Measurements from ENCODE around the gene NPY5R.
A peak's percentile ranks its signal among the peaks of the same experiment; 100 is the strongest.

NPY5R gene

DNA sequence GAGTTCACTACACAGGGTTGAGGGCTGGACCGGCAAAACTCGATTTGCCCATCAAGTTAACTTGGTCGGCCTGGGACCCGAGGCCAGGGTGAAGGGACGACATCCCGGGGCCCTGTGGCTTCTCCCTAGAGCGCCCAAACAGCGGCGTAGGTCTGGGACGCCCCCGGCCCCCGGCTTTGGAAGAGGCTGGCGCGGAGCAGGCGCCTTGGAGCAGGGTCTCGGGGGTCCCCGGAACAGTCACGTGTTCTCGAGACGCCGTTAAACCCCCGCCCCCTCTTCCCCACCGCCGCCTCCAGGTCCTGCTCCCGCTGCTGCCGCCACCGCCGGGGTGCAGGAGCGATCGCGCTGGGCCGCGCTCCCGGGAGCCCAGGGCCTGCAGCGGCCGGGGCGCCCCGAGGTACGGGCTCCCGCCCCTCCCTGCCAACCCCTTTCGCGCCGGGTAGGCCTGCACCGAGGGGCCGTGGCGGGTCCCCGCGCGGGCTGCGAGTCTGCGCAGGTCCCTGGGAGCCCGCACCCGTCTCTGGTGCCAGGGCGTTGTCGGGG lies at the start of gene NPY5R:
Gene NPY5R, plus strand, starts transcription at position 289 of the 543 bp plus-strand sequence. CDS start 6,382 bp downstream, outside the sequence.
- no peak within 1 kb of the TSS for H3K27ac Mint-ChIP-seq
- H3K27me3 Mint-ChIP-seq, result peaks cover 49% of the 10 kb centered on the region
- no peaks in the 10 kb centered on the region for H3K9me3 Mint-ChIP-seq
- H3K36me3 Mint-ChIP-seq (ENCODE audit: low read depth), result no peaks in the 10 kb centered on the region
- no peak within 1 kb of the TSS for H3K4me3 Mint-ChIP-seq
- DNase-seq, result no peak
- H3K4me1 Mint-ChIP-seq (ENCODE audit: low read depth), result no peaks in the 10 kb centered on the region

DNA sequence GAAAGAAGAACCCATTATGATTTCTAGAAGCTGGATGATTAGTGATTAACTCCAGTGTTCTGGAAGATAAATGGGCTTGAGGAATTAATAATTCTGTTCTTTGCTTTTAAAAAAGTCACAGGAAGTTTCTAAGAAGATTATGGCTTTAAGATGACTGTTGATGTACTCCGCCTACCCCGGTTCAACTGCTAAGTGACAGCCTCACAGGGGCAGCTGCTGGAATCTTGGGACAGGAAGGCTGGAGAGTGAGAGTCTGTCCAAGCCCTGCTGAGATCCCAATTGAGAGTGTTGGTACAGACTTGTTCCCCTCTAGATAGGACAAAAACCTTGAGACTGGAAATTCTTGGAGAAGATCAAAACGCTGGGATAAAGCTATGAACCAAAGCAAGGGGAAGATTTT lies 48.6 kb upstream of the NPY5R start:
- Mint-ChIP-seq H3K27me3 (peaks cover 4% of the 10 kb centered on the region), H3K27ac (no peak overlapping the region), H3K4me3 (no peak overlapping the region), H3K36me3 (ENCODE audit: low read depth) (no peaks in the 10 kb centered on the region), H3K4me1 (ENCODE audit: low read depth) (no peaks in the 10 kb centered on the region), H3K9me3 (no peaks in the 10 kb centered on the region)
- DNase-seq, result no peak

DNA sequence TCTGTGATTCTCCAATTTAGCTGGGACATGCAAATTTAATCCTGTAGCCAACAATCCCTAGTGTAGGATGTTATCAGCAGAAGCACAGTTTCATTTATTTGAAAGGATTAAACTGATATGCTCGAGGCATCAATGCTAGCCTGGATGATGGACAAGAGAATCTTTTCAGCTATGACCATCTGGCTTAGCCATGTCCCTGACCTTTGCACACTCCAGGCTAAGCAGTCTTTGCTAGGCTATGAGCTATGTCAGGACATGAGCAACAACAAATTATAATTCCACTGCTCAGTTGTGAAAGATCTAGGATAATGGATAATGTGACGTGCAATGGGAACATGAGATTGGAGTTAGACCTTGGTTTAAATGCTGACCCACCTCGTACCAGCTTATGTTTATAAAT lies 43.2 kb upstream of the NPY5R start:
- Mint-ChIP-seq H3K4me3 (no peak overlapping the region), H3K4me1 (ENCODE audit: low read depth) (no peaks in the 10 kb centered on the region), H3K27ac (no peak overlapping the region), H3K27me3 (no peaks in the 10 kb centered on the region), H3K9me3 (no peaks in the 10 kb centered on the region), H3K36me3 (ENCODE audit: low read depth) (no peaks in the 10 kb centered on the region)
- no peak for DNase-seq

DNA sequence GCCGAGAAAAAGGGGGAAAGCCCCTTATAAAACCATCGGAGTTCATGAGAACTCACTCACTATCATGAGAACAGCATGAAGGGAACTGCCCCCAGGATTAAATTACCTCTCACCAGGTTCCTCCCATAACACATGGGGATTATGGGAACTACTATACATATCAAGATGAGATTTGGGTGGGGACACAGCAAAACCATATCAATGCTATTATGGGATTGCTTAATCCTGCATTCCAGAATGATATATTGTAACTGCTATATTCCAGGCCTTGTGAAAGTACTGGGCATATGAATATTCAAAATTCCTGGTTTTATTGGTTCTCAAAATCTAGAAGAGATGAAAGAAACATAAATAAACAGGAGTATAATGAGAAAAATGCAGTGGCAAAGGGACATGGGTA lies 40.6 kb upstream of the NPY5R start:
- H3K36me3 Mint-ChIP-seq (ENCODE audit: low read depth), result no peaks in the 10 kb centered on the region
- DNase-seq, result no peak
- no peak overlapping the region for H3K4me3 Mint-ChIP-seq
- no peak overlapping the region for H3K27ac Mint-ChIP-seq
- no peaks in the 10 kb centered on the region for H3K4me1 Mint-ChIP-seq (ENCODE audit: low read depth)
- no peaks in the 10 kb centered on the region for H3K27me3 Mint-ChIP-seq
- no peaks in the 10 kb centered on the region for H3K9me3 Mint-ChIP-seq

DNA sequence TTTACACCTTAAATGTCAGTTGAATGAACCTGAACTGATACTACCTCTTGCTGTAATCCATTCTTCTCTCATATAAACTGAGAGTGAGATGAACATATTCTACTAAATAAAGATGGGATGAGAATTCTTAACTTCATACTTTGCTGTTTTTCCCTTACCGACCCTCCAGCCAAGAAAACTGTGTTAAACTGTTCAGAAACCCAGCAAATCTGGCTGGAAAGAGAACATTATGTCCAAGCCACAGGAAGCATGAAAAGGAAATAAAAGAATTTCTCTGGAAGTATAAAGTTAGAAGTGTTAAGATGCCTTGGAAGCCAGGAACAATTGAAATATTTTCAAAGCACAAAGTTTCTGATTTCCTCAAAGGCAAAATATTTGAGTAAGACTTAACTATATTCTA lies 34.2 kb upstream of the NPY5R start:
- H3K36me3 Mint-ChIP-seq (ENCODE audit: low read depth), result no peaks in the 10 kb centered on the region
- no peak overlapping the region for H3K27ac Mint-ChIP-seq
- H3K9me3 Mint-ChIP-seq, result peaks cover 3% of the 10 kb centered on the region
- peaks cover 6% of the 10 kb centered on the region for H3K27me3 Mint-ChIP-seq
- no peak for DNase-seq
- H3K4me3 Mint-ChIP-seq, result no peak overlapping the region
- no peaks in the 10 kb centered on the region for H3K4me1 Mint-ChIP-seq (ENCODE audit: low read depth)

DNA sequence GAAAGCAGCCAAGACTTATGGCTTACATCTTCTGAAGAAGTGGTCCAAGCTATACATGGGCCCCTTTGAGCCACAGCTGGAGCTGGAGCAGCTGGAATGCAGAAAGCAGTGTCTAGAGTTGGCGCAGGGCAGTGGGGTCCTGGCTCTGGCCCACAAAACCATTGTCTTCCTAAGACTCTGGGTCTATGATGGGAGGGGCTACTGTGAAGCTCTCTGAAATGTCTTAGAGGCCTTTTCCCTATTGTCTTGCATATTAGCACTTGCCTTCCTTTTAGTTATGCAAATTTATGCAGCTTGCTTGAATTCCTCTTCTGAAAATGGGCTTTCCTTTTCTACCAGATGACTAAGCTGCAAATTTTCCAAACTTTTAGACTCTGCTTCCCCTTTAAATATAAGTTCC lies 26.6 kb upstream of the NPY5R start:
- peaks cover 30% of the 10 kb centered on the region for H3K9me3 Mint-ChIP-seq
- H3K4me3 Mint-ChIP-seq, result no peak overlapping the region

DNA sequence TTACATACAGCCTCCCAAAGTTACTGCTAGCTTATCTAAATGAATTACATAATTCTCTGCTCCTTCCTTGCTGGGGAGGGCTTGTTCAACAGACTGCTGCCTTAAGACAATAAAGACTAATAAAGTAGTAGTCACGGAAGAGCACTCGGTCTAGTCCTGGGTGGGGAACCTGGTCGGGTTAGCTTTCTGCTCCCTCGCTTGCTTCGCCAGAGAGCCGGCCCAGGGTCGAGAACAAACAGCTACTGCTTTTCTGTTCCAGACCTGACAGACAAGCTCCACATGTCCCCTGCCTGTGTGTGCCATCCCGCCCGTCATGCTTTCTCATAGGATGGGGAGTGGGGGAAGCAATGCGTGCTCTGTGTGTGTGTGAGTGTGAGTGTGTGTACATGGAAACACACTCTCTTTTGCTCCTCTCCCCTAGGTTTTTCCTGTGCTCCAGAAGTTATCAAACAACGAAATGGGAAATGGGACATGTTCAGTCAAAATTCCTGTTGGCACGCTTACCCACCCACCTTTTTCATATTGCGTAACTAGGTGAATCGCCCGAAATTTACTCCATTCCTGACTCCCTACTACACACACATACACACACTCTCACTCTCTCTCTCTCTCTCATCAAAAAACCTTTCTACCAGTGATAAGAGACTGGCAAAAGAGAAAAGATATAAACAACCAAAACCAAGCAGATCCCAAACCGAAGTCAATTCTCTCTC lies 12.6 kb upstream of the NPY5R start:
- H3K27me3 Mint-ChIP-seq, result peaks cover 58% of the 10 kb centered on the region
- no peak for DNase-seq
- H3K4me1 Mint-ChIP-seq (ENCODE audit: low read depth), result peaks cover 16% of the 10 kb centered on the region
- no peaks in the 10 kb centered on the region for H3K9me3 Mint-ChIP-seq
- H3K27ac Mint-ChIP-seq, result no peak overlapping the region
- no peak overlapping the region for H3K4me3 Mint-ChIP-seq
- H3K36me3 Mint-ChIP-seq (ENCODE audit: low read depth), result no peaks in the 10 kb centered on the region

More for the DNA sequence above, 26.6 kb upstream of the NPY5R start:
- no peak for DNase-seq
- Mint-ChIP-seq H3K27ac (no peak overlapping the region), H3K27me3 (peaks cover 15% of the 10 kb centered on the region), H3K36me3 (ENCODE audit: low read depth) (no peaks in the 10 kb centered on the region), H3K4me1 (ENCODE audit: low read depth) (no peaks in the 10 kb centered on the region)

DNA sequence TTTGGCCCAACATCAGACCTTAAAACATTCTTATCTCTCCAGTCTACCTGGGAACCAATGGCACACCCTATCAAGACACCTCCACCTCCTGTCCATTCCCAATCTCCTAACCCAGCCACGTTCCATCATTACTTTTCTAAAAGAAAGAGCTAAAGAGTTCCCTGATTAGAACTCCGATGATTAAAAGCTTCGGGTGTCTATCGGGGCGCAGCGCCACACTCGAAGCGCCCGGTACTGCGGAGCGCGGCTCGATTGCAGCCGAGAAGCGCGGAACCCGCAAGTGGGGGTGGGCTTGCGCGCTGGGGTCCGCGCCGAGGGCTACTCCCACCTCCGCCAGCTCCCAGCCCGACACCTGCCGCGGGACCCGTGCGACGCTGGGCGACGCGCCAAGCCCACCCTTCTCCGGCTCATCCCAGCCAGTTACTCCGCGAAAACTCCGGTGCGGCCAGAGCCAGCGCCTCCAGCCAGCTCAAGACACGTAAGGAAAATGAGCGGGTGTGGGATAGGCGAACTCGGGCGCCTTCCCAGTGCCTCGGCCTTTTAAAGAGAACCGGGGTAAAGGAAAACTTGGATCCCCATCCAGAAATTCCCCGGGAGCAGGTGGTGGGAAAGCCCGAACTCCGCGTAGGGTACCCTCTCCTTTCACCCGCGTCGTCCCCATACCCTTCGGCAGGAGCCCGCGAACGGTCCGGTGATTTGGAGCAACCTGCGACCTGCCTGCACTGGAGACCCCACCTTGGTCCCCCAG lies 11.9 kb upstream of the NPY5R start:
- no peak for DNase-seq
- H3K4me3 Mint-ChIP-seq, result peak overlapping the region; percentile 67
- no peaks in the 10 kb centered on the region for H3K9me3 Mint-ChIP-seq
- no peak overlapping the region for H3K27ac Mint-ChIP-seq
- no peaks in the 10 kb centered on the region for H3K36me3 Mint-ChIP-seq (ENCODE audit: low read depth)
- H3K4me1 Mint-ChIP-seq (ENCODE audit: low read depth), result peaks cover 16% of the 10 kb centered on the region
- peaks cover 58% of the 10 kb centered on the region for H3K27me3 Mint-ChIP-seq

DNA sequence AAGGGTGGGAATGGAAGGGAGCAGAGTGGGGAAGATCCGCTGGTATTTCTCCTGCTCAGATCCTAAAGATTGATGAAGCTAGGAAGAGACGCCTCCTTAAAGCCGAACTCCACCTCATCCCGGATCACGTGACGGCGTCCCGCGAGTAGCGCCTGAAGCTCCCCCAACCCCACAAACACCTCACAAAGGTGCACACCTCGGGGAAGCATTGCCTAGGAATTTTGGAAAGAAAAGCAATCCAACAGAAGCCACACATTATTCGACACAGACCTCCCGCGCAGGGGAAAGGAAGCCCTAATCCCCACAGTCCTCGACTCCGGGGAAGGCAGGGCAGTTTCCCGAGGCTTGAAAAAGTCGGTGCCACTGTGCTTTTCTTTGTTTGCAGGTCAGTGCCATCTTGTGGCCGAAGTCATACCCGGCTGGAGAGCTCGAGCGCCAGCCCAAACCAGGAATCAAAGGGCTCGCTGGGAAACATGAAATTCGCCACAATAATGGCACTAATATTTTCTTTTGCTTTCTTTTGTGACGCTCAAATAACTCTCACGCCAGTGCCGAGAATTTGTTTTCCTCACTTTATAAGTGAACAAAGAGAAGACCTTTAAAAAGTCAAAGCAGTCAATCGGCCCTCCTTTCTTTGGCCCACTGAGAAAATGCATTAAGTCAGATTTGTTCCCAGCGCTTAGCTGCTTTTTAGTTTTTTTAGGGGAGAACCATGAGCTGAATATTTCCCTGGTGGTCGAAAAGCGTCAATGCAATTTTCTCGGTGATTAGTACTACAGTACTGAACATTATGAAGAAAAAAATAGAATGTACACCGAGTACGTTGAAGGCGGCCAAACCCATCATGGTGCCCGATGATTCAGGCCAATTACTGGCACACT lies 10.9 kb upstream of the NPY5R start, which contains the start of gene NPY1R:
Gene NPY1R, minus strand, starts transcription at position 71 of the 881 bp plus-strand sequence. CDS start 6,042 bp downstream, outside the sequence.
- Mint-ChIP-seq H3K36me3 (ENCODE audit: low read depth) (no peaks in the 10 kb centered on the region), H3K4me1 (ENCODE audit: low read depth) (peaks cover 16% of the 10 kb centered on the region), H3K4me3 (peak within 1 kb of the TSS; percentile 67), H3K27ac (no peak within 1 kb of the TSS), H3K27me3 (peaks cover 64% of the 10 kb centered on the region), H3K9me3 (no peaks in the 10 kb centered on the region)
- DNase-seq, result peak; percentile 47

DNA sequence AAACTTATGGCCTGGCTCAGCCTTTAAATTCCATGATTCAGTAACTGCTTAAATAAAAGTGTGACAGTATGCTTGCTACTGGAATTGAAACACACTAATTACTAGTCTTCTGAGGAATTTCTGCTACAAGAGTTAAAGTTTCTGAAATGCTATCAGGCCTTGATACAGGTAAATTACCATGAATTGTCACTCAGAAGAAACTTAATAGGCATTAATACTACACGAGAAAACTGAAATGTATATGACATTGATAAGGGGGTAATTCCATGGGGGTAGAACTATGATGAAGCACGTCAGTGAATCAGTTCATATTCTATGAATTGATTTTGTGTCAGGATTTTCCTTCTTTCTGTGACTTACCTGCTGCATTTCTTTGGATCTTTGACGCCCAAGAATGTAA lies 8.3 kb upstream of the NPY5R start:
- no peak overlapping the region for H3K27ac Mint-ChIP-seq
- H3K27me3 Mint-ChIP-seq, result peaks cover 64% of the 10 kb centered on the region
- H3K36me3 Mint-ChIP-seq (ENCODE audit: low read depth), result no peaks in the 10 kb centered on the region
- DNase-seq, result no peak
- peaks cover 16% of the 10 kb centered on the region for H3K4me1 Mint-ChIP-seq (ENCODE audit: low read depth)
- H3K4me3 Mint-ChIP-seq, result no peak overlapping the region
- H3K9me3 Mint-ChIP-seq, result no peaks in the 10 kb centered on the region

DNA sequence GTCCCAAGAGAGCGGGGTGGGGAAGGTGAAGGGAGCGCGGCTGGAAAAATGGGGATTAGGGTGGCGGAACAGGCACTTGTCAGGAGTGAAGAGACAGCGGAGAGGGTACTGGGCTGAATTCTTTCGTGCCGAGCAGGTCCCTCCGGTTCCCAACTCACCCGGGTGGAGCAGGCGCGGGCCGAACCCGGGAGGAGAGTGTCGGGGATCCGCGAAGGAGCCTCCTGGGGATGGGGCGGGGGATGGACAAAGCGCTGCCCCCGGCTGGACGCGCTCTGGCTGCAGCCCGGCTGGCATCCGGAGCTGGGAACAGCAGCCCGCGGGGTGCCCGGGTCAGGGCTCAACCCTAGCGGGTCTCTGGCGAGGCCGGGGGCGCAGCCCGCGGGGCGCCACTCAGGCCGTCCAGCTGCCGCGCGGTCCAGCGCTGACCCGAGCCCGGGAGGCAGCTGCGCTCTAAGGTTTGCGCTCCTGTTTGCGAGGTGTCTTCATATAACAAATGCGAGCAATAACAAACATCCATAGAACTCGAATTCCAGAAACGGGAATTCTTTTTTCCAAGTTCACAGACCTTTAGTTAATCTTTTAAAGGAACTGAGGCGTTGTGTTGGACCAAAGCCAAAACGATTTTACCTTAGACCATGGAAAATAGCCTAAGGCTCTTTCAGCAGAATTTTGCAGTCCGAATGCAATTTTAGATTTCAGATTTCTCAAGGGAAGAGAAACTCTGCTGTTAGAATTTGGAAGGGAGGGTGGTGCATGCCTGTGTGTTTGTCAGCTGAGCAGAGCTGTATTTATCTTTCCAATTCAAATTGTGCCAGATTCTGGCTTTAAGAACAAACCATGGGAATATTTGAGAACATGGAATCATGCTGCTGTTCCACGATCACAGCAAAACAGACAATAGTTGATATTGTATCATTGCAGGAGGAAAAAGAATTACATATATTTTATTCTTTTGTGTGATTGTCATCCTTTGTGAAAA lies 744 bp downstream of the NPY5R start:
- H3K27me3 Mint-ChIP-seq, result peaks cover 49% of the 10 kb centered on the region
- no peak overlapping the region for H3K27ac Mint-ChIP-seq
- no peak overlapping the region for H3K4me3 Mint-ChIP-seq
- no peak for DNase-seq
- no peaks in the 10 kb centered on the region for H3K4me1 Mint-ChIP-seq (ENCODE audit: low read depth)
- no peaks in the 10 kb centered on the region for H3K9me3 Mint-ChIP-seq
- H3K36me3 Mint-ChIP-seq (ENCODE audit: low read depth), result no peaks in the 10 kb centered on the region

DNA sequence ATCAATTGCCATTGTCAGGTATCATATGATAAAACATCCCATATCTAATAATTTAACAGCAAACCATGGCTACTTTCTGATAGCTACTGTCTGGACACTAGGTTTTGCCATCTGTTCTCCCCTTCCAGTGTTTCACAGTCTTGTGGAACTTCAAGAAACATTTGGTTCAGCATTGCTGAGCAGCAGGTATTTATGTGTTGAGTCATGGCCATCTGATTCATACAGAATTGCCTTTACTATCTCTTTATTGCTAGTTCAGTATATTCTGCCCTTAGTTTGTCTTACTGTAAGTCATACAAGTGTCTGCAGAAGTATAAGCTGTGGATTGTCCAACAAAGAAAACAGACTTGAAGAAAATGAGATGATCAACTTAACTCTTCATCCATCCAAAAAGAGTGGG lies 7.0 kb downstream of the NPY5R start:
- Mint-ChIP-seq H3K4me3 (no peak overlapping the region), H3K27ac (no peak overlapping the region), H3K36me3 (ENCODE audit: low read depth) (no peaks in the 10 kb centered on the region), H3K4me1 (ENCODE audit: low read depth) (no peaks in the 10 kb centered on the region), H3K27me3 (peaks cover 17% of the 10 kb centered on the region), H3K9me3 (no peaks in the 10 kb centered on the region)
- no peak for DNase-seq

DNA sequence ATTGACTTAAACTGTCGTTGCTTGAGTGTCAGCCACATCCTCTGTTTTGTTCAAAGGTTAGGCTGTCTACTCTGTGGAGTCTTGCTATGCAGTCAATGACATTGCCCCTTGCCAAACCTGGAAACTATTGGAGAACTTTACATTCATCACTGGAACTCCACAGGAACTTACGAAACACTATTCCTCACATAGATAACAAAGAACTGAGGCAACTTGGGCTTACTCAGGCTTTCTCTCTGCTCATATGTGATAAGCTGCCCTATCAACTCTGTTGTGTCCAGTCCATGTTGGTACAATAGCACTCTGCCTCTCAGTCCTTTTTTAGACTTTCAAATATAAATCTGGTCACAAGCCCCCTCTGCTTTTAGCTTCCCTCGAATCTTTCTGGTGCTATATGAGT lies 9.4 kb downstream of the NPY5R start:
- H3K9me3 Mint-ChIP-seq, result no peaks in the 10 kb centered on the region
- peaks cover 8% of the 10 kb centered on the region for H3K27me3 Mint-ChIP-seq
- H3K36me3 Mint-ChIP-seq (ENCODE audit: low read depth), result no peaks in the 10 kb centered on the region
- no peak for DNase-seq
- no peak overlapping the region for H3K4me3 Mint-ChIP-seq
- H3K27ac Mint-ChIP-seq, result no peak overlapping the region
- H3K4me1 Mint-ChIP-seq (ENCODE audit: low read depth), result no peaks in the 10 kb centered on the region

Measured in activated T-cell treated with anti-CD3 and anti-CD28 coated beads, Interleukin-2, amount 50 U/mL, for 24 hours (primary cell).